HG02981 (cell line): ENCODE results near the gene TUBB8B.
"Not testable (repeated sequence)": the region's sequence is repeated elsewhere in the genome, so short reads cannot be mapped to it uniquely, and the experiment has no call there.

ENCODE experiments used
- ATAC-seq: cut with Tn5 transposase; IDR thresholded peaks from one replicate; pipeline ENCODE4 v1.9.1; 2021; ENCODE audit warnings: mild to moderate bottlenecking, moderate library complexity; ENCODE audit not compliant: unreplicated experiment

TUBB8B gene

GRCh38 chr18:13177-13576 lies 36.2 kb downstream of the TUBB8B start:
- ATAC-seq, result not testable (repeated sequence)

DNA sequence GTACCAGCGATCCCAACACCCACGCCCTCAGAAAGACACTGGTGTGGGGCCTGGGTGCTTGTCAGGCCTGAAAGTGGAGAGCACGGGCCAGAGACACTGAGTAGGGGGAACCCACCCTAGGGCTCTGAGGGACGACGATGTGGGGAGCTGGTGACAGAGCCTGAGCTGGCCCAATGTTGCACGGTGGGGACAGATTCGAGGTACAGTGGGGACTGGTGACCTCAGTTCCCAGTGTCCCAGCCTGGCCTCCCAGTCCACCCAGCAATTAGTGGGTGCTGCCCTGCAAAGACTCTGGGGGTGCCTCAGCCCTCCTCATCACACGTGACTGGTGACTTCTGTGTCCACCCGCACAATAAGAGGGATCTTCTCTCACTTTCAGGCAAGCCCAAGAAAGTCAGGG lies 36.6 kb downstream of the TUBB8B start:
- ATAC-seq, result not testable (repeated sequence)

GRCh38 chr18:11383-12274 lies 37.8 kb downstream of the TUBB8B start:
- not testable (repeated sequence) for ATAC-seq

GRCh38 chr18:10624-11184 lies 38.7 kb downstream of the TUBB8B start:
- not testable (repeated sequence) for ATAC-seq

DNA sequence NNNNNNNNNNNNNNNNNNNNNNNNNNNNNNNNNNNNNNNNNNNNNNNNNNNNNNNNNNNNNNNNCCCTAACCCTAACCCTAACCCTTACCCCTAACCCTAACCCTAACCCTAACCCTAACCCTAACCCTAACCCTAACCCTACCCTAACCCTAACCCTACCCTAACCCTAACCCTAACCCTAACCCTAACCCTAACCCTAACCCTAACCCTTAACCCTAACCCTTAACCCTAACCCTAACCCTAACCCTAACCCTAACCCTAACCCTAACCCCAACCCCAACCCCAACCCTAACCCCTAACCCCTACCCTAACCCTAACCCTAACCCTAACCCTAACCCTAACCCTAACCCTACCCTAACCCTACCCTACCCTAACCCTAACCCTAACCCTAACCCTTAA lies 39.5 kb downstream of the TUBB8B start:
- not testable (repeated sequence) for ATAC-seq
